GM19025 (cell line): ENCODE measurements around the gene NT5M.
A peak's percentile ranks its signal among the peaks of the same experiment; 100 is the strongest.
"Not testable (repeated sequence)": the region's sequence is repeated elsewhere in the genome, so short reads cannot be mapped to it uniquely, and the experiment has no call there.

Source experiments
- ATAC-seq: cut with Tn5 transposase; IDR thresholded peaks from one replicate; pipeline ENCODE4 v1.9.1; 2021; ENCODE audit warnings: mild to moderate bottlenecking, low read depth, moderate library complexity; ENCODE audit not compliant: unreplicated experiment

The NT5M gene

DNA sequence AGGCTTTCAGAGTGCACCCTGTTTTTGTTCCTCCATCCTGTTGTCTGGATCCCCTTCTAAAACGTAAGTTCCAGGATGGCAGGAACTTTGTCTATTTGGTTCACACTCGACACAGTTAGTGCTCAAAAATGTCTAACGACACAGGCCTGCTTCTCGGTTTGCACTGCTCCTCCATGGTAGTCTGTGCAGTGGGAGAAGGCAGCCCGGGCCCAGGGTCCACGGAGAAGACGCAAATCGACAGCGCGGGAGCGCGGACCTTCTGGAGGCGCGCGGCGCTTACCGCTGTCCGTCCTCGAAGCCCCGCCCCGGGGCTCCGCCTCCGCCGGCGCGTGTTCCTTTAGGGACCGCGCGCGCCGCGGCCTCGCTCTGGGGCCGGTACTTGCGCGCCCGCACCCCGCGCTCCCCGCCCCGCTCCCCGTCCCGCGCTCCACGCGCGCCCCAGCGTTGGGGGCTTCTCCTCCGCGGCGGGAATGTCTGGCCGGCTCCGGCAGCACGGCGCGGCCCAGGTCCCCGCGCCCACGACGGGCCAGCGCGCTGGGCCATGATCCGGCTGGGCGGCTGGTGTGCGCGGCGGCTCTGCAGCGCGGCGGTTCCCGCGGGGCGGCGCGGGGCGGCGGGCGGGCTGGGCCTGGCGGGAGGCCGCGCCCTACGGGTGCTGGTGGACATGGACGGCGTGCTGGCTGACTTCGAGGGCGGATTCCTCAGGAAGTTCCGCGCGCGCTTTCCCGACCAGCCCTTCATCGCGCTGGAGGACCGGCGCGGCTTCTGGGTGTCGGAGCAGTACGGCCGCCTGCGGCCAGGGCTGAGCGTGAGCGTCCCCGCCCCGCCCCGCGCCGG is at the start of gene NT5M:
Gene NT5M, plus strand, starts transcription at position 364 of the 837 bp plus-strand sequence. Its CDS starts 178 bp downstream, at position 542.
- peak; percentile 55 for ATAC-seq

DNA sequence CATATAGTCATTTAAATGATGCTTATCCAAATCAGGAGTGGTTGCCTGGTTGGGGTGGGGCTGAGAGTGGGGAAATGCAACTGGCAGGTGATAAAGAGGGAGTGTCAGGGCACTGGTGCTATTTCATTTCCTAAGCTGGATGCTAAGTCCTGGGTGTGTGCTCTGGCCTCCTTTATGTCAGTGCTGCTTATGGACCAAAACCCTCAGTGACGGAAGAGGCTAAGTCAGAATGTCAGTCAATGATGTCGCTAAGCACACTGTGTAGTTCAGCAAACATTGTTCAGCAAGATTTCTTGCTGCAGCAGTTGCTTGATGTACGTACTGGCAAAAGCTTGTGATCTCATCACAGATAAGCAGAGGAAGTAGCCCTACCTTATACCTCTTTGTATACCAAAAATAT is 49.8 kb upstream of the NT5M start:
- ATAC-seq: no peak

DNA sequence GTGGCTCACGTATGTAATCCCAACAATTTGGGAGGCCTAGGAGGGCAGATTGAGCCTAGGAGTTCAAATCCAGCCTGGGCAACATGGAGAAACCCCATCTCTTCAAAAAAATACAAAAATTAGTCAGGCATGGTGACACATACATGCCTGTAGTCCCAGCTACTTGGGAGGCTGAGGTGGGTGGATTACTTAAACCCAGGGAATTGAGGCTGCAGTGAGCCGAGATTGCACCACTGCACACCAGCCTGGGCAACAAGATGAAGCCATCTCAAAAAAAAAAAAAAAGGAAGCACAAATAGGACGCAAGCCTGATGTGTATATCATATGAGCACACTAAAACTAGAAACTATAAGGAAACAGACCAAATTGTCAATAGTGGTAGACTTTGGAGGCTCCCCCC is 49.1 kb upstream of the NT5M start:
- no peak for ATAC-seq

DNA sequence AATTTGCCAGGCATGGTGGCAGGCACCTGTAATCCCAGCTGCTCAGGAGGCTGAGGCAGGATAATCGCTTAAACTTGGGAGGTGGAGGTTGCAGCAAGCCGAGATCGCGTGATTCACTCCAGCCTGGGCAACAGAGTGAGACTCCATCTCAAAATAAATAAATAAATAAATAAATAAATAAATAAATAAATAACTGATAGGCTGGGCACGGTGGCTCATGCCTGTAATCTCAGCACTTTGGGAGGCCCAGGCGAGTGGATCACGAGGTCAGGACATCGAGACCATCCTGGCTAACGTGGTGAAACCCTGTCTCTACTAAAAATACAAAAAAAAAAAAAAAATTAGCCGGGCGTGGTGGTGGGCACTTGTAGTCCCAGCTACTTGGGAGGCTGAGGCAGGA is 47.5 kb upstream of the NT5M start:
- not testable (repeated sequence) for ATAC-seq

DNA sequence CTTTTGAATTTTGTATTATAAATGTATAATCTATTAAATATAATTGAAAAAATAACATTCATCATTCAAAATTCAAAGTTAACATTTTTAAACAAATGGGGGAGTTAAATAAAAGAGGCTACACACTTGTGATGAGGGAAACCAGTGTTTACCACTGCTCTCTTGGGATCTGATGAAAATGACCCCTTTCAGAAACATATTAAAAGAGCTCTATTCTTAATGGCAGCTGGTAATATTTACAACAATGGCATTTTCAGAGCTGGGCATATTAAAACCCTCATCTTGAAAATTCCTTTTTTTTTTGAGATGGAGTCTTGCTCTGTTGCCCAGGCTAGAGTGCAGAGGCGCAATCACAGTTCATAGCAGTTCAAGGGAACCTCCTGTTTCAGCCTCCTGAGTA is 46.9 kb upstream of the NT5M start:
- no peak for ATAC-seq

DNA sequence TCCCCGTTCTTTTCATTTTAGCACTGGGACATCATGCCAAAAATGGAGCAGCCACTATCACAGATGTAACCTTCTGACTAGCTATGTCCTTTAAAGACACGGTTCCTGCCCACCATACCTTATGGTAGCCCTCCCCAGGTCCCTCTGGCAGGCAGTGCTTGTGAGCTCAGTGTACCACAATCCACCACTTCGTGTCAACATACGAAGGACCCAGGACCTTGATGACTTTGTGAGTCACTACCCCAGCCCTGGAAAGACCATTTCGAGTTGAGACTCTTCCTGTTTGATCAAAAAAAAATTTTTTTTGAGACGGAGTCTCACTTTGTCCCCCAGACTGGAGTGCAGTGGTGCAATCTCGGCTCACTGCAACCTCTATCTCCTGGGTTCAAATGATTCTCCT is 45.2 kb upstream of the NT5M start:
- ATAC-seq: no peak

DNA sequence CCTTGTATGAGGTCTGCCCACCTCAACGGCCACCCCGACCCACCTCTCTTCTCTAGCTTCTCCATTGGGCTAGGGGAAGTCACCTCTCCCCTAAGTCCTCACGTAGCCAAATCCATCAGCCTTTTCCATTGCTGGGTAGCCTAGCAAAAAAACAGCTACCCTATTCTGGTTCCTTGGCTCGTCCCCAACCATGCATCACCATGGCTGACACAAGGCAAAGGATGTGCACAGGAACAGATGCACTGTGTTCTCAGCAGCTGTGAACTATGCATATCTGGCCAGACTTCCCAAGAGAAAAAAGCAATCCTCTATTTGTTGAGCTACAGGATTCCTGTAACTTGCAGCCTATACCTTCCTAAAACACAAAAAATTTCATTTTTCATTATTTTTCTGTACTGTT is 44.2 kb upstream of the NT5M start:
- ATAC-seq: no peak

DNA sequence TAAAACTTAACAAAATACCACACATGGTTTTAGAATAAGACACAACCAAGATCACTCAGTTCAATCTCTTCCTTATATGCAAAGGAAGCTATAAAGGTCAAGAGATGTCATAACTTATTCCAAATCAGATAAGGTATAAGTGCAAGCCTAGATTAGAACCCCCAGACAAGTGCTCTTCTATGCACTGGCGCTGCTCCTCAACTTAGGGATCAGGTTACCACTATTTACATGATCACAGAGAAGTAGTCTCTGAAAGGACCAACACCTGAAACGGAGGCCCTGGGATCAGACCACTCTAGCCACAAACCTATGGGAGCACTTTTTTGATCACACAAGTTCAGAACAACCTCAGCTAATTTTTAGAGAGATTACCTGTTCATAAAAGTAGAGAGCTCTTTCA is 38.7 kb upstream of the NT5M start:
- no peak for ATAC-seq

DNA sequence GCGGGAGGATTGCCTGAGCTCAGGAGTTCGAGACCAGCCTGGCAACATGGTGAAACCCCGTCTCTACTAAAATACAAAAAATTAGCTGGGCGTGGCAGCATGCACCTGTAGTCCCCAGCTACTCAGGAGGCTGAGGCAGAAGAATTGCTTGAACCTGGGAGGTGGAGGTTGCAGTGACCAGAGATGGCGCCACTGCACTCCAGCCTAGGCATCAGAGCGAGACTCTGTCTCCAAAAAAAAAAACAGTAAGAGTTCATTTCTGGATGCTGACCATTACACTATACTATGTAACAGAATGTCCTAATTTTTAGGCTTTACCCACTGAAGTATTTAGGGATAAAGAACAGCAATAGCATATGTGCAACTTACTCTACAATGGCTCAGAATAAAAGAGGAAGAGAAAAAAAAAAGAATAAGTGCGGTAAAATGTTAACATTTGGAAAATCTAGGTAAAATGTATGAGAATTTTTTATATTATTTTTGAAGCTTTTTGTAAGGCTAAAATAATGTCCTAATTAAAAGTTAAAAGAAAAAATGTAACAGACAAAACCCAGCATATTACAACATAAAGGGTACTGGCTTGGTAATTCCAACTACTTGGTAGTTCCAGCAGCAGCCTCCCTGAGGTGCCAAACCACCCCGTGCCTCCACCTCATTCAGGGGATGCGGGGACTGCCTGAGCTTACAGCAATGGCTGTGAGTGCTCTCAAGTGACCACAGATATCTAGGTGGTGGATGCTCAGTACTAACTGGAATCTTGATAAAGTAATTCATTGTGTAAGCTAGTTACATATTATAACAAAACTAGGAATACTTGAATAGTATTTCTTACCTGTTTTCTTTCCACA is 33.0 kb upstream of the NT5M start:
- ATAC-seq: no peak

DNA sequence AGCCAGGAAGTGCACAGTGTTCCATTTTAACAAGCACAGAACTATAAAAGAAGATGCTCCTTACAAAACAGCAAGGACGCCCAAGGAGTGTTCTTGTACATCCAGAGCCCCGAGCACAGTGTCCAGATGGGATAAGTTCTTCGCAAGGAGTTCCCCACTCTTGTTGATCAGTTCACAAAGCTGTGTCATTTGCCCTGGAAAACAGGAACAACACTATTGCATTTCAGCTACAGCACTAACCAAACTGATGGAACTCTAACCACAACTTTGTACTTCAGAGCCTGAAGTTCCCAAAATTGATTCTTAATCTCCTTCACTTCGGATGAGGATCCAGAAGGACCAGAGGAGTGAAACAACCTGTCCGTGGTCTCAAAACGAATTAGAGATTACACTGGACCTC is 27.2 kb upstream of the NT5M start:
- no peak for ATAC-seq

DNA sequence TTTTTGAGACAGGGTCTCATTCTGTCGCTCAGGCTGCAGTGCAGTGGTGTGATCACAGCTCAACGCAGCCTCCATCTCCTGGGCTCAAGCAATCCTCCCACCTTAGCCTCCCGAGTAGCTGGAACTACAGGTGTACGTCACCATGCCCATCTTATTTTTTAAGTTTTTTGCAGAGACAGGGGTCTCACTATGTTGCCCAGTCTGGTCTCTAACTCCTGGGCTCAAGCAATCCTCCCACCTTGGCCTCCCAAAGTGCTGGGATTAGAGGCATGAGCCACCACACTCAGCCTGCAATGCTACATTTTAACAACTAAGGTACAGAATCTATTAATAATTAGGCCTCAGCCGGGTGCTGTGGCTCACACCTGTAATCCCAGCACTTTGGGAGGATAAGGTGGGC is 25.7 kb upstream of the NT5M start:
- ATAC-seq: not testable (repeated sequence)

DNA sequence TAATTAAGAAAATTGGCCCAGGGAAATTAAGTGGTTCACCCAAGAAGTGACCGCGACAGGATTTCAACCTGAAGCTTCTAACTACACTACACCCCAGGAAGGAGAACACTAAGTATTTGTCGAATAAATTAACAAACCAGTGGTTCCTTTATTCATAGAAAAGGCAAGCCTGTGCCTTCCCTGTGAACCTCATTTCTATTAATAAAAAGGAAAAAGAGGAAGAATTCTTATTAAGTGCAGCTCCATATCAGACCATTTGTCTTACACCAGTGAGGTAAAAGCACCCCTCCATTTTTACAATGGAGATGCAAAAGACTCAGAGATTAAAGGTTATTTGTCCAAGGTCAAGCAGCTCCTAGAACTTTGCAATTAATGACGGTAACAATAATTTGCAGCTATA is 23.9 kb upstream of the NT5M start:
- ATAC-seq: no peak

DNA sequence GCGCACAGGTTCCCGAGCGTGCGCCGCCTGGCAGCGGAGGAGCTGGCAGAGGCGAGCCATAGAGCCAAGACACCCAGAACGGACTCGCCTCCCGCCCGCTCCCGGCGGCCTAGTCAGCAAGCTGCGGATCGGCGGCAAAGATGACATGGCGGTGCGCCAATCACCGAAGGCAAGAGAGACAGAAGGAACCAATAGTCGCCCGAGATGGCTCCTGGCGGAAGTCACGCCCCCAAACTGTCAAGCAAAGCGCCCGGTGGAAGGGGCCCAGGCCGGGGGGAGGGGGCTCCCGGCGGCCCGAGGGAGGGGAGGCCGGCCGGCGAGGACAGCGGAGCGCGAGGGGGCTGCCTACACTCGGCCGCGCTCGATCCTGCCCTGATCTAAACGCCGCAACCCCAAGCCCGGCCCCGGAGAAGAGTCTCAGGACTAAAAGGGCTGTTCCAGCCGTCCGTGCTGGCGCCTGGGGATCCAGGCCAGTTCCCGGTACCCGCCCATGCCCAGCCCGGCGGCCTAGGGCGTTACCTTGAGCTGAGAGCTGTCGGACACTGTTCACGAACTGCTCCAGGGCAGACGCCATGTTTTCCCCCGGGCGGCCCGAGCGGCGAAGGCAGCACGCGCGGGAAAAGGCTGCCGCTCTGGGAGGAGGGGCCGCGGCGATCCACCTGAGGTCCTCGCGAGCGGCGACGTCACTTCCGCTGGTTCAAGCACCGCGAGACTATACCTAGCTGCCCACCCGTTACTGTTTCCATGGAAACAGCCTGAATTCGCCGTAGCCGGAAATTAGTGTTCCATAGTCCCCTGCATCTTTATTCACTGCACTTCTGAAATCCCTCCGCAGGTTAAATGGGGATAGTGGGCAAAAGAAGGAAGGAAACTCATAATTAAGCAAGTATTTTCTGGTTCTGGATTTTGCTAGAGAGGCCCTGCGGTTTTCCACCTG is 22.3 kb upstream of the NT5M start, which contains the start of gene COPS3:
Gene COPS3, minus strand, starts transcription at position 634 of the 937 bp plus-strand sequence. Its CDS starts 60 bp downstream, at position 574.
- ATAC-seq: peak; percentile 82

DNA sequence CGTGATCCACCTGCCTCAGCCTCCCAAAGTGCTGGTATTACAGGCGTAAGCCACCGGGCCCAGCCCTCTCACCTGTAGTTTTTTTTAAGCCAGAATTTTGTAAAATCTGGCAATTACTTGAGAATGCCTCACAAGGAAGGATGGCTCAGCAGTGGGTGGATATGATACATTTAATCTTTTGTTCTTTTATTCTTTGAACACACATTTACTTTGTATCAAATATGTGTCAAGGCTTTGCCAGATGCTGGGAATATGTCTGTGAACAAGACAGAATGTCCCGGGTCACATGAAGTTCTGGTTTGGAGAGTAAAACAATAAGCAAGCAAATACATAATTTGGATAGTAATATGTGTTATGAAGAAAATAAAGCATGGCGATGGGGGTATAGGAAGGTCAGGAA is 17.2 kb upstream of the NT5M start:
- ATAC-seq: no peak

DNA sequence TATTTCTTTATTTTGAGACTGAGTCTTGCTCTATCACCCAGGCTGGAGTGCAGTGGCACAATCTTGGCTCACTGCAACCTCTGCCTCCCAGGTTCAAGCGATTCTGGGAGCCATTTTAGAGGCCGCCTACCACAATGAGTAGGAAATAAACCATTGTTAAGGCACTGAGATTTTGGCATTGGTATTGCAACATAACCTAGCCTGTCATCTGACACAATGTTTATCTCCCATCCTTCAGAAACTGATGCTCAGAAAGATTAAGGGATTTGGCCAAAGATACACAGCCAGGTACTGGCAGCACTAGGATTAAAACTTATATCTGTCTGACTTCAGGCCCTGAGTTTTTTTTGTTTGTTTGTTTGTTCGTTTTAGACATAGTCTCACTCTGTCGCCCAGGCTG is 14.1 kb upstream of the NT5M start:
- ATAC-seq: no peak

DNA sequence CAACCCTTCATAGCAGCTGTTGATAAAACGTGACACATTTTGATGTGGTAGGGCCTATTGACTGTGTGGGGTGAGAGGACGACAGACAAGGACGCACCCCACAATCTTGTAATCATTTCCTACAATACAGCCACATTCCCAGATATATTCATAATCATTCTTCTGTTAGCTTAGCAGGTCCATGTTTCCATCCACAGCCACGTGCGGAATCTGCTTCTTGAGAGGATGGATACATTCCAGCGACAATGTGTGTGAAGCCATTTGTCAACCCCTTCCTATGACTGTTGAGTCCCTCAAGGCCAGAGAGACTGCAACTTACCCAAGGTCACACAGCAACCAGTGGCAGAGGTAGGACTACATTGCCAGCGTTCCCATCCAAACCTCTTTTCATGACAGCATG is 13.5 kb upstream of the NT5M start:
- no peak for ATAC-seq

DNA sequence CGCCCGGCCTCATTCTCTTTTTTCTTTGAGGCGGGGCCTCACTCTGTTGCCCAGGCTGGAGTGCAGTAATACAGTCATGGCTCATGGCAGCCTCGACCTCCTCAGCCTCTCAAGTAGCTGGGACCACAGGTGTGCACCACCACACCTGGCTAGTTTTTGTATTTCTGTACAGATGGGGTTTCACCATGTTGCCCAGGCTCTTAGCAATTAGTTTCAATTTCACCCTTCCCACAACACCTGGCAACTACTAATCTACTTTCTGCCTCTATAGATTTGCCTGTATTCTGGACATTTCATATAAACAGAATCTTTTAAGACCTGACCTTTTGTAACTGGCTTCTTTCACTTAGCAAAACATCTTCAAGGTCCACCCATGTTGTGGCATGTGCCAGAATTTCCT is 8.0 kb upstream of the NT5M start:
- no peak for ATAC-seq

DNA sequence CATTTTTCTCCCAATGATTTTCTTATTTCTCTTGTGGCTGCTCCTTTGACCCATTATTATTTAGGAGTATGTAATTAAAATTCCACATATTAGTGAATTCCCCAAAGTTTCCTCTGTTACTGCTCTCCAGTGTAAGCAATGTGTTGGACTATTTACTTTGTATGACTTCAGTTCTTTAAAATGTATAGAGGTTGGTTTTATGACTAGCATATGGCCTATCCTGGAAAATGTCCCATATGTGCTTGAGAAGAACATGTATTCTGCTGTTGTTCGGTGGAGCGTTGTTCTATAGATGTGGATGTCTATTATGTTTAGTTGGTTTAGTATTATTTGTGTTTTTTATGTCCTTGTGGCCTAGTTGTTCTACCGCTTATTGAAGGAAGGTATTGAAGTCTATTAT is 6.0 kb upstream of the NT5M start:
- no peak for ATAC-seq

DNA sequence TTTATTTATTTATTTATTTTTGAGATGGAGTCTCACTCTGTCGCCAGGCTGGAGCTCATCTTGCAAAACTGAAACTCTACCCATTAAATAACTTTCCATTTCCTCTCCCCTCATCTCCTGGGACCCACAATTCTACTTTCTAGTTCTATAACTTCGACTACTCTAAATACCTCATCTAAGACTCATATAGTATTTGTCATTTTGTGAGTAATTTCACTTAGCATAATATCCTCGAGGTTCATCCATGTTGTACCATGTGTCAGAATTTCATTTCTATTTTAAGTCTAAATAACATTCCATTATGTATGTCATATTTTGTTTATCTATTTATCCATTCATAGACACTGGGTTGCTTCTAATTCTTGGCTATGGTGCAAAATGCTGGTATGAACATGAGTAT is 5.1 kb upstream of the NT5M start:
- ATAC-seq: no peak
